GM21515 (cell line): ENCODE measurements around the gene TCHHL1.
A peak's percentile ranks its signal among the peaks of the same experiment; 100 is the strongest.
"Not testable (repeated sequence)": the region's sequence is repeated elsewhere in the genome, so short reads cannot be mapped to it uniquely, and the experiment has no call there.

Experiments
- ATAC-seq: cut with Tn5 transposase; IDR thresholded peaks from one replicate; pipeline ENCODE4 v1.9.1; 2021; ENCODE audit not compliant: unreplicated experiment

Gene TCHHL1

GRCh38 chr1:152096931-152097330 is 8.1 kb upstream of the TCHHL1 start:
- no peak for ATAC-seq

DNA sequence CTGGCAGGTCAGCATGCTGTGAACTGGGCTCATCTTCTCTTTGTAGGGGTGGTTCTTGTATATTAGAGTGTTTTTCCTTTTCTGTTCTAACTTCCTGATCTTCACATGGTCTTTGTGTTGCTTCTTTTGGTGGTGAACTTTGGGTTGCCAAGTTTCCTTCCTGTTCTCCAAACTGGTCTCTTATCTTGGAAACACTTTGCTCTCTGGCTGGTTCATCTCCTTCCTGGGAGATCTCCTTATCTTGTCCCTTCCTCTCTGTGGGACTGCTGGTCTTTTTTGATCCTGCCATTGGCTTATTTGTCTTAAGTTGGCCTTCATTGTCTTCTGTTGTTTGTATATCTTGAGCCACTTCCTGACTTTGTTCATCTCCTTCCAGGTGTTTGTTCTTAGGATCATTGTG is 2.1 kb downstream of the TCHHL1 start:
- no peak for ATAC-seq

DNA sequence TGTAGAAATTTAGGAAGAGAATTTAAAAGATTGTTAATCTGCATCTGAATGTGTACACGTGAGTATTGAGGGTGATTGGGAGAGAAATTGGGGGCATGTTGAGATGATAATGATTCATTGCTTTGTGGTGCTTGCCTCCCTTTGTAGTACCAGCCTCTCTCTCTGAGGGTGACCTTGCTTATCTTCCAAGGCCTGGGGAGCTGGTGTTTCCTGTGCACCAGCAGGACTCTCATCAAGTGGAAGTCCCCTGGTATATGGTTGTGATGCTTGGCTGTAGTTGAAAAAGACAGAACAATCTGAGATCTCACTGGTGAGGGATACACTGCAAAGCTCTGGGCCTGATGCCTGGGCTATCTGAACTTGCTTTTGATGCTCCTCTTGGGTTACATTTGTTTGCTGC is 4.0 kb downstream of the TCHHL1 start:
- ATAC-seq, result no peak

GRCh38 chr1:152081026-152081425 is 7.8 kb downstream of the TCHHL1 start:
- not testable (repeated sequence) for ATAC-seq

DNA sequence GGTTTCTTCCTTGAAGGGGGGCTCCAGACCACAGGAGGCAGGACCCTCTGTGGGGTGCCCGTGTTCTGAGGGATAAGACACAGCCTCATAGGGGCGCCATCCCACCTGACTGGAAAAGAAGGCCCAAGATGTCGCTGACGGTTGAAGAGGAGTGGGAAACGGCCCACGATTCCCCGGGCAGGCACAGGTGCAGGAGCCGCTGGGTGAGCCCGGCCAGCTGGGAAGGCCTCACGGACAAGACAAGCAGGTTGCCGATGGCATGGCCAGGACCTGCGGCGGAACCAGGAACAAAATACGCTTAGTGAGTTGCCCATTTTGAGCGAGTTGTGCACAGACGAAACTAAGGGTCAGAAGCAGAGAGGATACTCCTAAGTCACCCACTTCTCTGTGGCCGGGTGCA is 8.4 kb downstream of the TCHHL1 start:
- ATAC-seq, result not testable (repeated sequence)

DNA sequence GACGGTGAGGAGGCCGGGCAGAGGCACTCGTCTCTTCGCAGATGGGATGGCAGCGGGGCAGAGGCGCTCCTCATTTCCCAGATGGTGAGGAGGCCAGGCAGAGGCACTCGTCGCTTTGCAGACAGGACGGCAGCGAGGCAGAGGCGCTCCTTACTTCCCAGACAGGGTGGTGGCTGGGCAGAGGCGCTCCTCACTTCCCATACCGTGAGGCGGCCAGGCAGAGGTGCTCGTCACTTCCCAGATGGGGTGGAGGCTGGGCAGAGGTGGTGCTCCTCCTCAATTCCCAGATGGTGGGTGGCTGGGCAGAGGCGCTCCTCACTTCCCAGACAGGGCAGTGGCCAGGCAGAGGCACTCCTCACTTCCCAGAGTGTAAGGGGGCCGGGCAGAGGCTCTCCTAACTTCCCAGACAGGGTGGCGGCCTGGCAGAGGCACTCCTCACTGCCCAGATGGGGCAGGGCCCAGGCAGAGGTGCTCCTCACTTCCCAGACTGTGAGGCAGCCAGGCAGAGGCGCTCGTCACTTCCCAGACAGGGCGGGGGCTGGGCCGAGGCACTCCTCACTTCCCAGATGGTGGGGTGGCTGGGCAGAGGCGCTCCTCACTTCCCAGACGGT is 9.9 kb downstream of the TCHHL1 start:
- no peak for ATAC-seq

DNA sequence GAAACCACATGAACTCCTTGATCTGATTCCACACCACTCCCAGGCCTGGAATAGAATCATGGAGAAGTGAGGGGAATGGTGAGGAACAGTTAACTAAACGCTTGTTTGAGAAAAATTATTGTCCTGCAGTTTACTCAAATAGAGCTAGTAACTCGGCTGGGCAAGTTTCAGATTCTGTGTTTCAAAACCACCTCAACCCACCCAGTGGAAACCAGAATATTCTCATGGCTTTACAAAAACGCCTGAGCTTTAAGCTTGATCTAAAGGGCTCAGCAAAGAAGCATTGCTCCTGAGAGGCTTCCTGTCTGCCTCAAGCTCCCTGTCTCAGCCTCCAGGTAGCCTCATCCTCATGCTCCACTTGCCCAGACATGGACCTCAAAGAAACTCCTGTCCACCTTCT is 16.6 kb downstream of the TCHHL1 start:
- ATAC-seq, result no peak

- ATAC-seq, result no peak
Measured at GRCh38 chr1:152071123-152071522, 17.7 kb downstream of the TCHHL1 start.

DNA sequence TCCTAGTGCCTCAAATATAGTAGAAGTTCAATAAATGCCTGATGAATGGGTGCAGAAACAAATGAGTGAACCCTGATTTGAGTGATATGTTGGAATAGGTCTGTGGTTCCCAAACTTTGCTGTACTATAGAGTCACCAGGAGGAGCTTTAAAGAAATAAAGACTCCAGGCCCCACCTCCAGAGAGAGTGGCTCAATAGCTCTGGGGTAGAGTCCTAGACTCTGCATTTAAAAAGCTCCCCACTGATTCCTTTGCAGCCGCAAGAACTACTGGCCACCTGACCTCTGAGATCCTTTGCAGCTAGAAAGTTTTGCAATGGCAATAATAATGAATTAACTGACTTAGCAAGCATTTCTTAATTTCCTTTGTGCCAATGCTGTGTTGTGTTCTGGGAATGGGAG is 20.9 kb downstream of the TCHHL1 start:
- ATAC-seq, result no peak

DNA sequence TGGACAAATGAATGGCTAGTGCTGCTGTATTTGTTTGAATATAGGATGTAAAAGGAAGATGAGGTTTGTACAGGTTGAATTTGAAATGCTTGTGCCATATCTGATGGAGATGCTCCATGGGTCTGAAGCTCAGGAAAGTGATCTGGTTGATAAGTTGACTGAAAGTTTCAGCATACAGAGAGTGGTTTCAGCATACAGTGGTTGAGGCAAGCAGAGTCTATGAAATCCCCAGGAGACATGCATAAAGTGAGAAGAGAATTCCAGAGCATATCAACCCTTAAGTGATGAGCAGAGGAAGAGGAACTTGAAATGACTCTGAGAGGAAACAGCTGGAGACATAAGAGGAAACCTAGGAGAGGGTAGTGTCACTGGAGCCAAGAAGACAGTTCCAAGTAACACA is 21.7 kb downstream of the TCHHL1 start:
- ATAC-seq, result no peak

DNA sequence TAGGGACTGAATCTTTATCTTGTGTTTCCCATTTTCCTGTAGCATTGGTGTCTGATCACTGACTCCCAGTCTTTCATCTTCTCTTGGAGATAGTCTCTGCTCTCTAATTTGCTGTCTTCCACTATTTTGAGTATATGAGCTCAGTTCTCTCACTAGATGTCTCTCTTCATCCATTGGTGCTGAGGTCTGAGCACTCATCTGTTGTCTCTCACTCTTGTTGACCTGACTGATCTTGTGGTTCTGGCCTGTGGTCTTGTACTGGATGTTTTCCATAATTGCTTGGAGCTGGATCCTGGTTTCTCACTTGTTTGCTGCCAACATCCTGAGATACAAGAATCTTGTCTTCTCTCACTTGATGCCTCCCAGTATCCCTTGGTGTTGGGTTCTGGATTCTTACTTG is 26.9 kb downstream of the TCHHL1 start:
- no peak for ATAC-seq

- ATAC-seq, result no peak
Measured at GRCh38 chr1:152053375-152053774, 35.5 kb downstream of the TCHHL1 start.

DNA sequence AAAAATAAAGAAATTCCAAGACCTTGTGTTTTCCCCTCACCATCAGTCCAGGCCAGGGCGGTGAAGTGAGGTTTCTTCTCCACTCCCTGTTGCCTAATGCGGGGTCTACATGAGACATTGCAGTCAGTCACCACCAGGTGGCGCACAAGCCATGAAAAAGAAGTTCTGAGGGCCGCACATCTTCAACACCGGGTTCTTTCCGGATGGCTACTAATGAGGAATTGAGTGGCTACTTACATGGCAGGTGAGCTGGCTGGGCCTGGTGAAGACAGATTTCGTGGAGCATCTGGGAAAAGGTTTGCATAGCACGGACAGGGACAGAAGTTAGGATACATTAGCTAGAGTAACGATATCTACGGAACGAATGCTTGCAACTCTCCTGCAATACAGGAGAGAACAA is 36.3 kb downstream of the TCHHL1 start:
- ATAC-seq, result no peak

DNA sequence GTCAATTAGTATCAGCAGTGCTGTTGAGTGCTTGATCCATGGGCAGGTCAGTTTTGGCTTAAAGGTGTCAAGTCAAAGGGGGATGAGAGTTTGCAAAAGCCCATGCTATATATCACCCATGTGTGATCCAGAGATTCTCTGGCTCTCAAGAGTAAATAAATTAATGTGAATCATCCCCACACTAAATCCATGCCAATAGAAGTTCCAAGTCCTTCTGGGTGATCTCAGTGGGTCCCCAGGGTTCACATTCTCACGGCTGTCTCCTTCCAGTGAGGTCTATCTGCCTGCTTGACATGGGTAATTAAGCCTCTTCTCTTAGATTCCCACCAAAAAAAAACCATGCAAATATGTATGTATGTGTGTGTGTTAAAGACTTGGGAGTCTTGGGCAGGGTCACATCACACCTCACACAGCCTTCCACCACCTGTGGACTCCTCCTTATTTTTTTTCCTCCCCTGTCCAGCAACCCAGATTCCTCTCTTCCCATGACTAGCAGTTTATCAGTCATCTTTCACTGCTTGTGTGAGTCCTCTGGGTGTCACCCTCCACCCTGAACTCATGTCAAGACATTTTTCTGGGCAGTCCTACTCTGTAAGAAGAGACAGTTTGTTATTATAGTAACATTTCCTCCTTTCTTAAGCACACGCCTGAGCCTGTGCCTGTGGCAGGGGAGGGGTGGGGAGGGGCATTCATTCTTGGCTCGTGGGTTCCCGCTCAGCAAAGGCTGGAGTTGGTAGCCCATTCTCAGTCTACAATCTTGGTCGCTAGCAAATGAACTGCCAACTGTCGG is 37.8 kb downstream of the TCHHL1 start:
- no peak for ATAC-seq

GRCh38 chr1:152049291-152050083 is 39.4 kb downstream of the TCHHL1 start:
- no peak for ATAC-seq

- no peak for ATAC-seq
Measured at GRCh38 chr1:152048416-152049009, 40.4 kb downstream of the TCHHL1 start.

DNA sequence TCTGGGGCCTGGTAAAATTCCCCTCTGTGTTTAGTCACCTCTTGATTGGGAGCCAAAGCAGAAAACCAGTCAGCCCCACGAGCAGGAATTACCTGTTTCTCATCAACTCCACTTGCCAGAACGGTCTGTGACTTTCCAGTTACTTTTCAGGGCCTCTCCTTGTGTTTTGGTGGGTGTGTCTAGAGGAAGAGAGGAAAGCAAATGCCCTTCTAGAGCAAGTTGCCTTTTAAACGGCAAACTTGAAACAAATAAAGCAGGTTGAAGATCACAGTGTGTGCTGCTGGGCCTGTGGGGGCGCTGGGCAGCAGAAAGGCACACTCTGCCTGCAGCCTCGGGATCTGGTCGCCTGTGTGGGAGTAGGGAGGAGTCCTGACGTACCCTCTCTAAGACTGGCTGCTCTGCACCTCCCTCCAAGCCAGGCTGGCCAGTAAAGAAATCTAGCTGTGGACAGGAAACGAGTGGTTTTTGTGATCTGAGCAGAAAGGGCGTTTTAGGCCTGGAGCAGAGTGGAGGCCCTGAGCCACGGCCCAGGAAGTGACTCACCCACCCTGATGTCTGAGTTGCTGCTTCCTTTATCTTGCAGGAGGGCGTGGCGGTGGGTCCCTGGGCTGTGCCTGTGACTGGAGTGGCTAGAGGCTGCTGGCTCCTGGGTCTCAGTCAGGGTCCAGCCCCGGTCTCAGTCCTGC is 41.0 kb downstream of the TCHHL1 start:
- ATAC-seq, result peak; percentile 94

- ATAC-seq, result no peak
Measured at GRCh38 chr1:152047413-152047729, 41.5 kb downstream of the TCHHL1 start.

GRCh38 chr1:152044386-152044785 is 44.5 kb downstream of the TCHHL1 start:
- no peak for ATAC-seq

DNA sequence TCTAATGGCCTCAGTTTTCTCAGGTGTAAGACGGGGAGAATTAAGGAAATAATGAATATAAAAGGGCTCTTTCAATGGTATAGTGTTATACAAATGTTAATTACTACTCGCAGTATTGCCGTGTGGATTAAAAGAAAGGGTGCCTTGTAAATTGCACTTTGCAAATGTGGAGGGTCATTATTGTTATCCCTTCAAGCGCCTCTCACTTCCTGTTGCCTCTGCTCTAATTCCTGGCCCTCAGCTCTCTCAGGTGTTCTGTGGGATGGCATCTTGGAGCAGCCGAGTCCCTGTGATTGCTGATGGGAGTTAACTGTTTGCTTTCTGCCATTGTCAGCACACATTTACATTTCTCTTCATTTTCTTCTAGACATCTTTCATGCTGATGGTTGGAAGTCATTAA is 45.0 kb downstream of the TCHHL1 start:
- ATAC-seq, result no peak

DNA sequence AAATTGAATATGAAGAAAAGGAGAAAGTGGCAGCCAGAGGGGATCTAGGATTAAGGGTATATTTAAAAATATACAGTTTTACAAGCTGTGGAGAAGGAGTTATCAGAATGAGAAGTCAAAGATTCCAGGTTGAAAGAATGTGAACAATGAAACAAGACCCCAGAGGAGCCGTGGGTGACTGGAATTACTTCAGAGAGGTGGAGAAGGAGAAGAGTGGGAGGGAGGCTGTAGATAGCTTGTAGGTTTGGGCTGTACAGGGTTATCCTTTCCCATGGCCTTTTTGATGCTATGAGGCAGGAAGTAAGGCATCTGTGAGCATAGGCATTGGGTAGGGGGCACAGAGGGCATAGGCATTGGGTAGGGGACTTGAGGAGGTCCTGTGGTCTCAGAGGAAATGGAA is 46.8 kb downstream of the TCHHL1 start:
- no peak for ATAC-seq
